B cell (primary cell): Measurements from ENCODE around the gene NEGR1.

ENCODE experiments used
- EZH2 ChIP-seq: IDR thresholded peaks from 2 replicates; pipeline ENCODE4 v1.6.1; 2012; ENCODE audit warnings: borderline replicate concordance, low read depth, mild to moderate bottlenecking, moderate library complexity, low read length; ENCODE audit not compliant: insufficient read depth, poor library complexity, severe bottlenecking
- TF ChIP-seq, protein P1 (sequence below): fragments of 200-600 bp; IDR thresholded peaks from one replicate; pipeline ENCODE4 v1.8.0; 2022; ENCODE audit warnings: antibody characterized with exemption, mild to moderate bottlenecking

DNA sequence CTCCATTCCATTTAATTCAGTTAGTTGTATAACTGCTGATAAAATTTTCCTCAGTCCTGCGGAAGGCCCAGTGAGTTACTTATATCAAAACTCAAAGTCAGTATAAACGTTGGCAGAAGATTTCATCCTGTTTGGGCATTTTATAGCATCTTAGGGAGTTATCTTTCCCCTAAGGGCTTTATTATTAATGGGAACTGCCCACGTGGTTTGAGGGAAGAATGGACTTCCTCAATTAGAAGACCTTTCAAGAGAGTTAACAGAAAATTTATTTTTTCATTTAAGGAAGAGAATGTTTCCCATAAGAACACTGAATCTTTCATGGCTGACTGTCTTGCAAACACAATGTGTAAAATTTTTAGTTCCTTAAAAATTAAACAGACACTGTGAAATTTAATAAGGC is 400.1 kb downstream of the NEGR1 start:
- TF ChIP-seq, protein P1, sequence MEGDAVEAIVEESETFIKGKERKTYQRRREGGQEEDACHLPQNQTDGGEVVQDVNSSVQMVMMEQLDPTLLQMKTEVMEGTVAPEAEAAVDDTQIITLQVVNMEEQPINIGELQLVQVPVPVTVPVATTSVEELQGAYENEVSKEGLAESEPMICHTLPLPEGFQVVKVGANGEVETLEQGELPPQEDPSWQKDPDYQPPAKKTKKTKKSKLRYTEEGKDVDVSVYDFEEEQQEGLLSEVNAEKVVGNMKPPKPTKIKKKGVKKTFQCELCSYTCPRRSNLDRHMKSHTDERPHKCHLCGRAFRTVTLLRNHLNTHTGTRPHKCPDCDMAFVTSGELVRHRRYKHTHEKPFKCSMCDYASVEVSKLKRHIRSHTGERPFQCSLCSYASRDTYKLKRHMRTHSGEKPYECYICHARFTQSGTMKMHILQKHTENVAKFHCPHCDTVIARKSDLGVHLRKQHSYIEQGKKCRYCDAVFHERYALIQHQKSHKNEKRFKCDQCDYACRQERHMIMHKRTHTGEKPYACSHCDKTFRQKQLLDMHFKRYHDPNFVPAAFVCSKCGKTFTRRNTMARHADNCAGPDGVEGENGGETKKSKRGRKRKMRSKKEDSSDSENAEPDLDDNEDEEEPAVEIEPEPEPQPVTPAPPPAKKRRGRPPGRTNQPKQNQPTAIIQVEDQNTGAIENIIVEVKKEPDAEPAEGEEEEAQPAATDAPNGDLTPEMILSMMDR: no peak
- no peak for TF ChIP-seq EZH2
